Adrenal gland (tissue), 12 donors: ENCODE results near the gene MRPS2. TPM values are rescaled to one million over a fixed set of nuclear protein-coding genes. Genes with fewer than 3 reads are reported as not detected.
A peak's percentile ranks its signal among the peaks of the same experiment; 100 is the strongest.

Experiments
- DNase-seq, 7 donors: peaks; one replicate each; pipeline ENCODE4 v3.0.0-alpha.2; 2019 to 2020
- H3K27ac ChIP-seq, 5 donors: fragments of 200-600 bp; sonication (generic) in 4 of 5; 1 replicate in 3 of 5; 2 replicates in 2 of 5; pipeline versions ENCODE4 v1.5.1 to v1.8.0; 2016 to 2020; ENCODE audit warnings: mild to moderate bottlenecking in 1 of 5
- H3K27me3 ChIP-seq: fragments of 200-600 bp; 2 replicates; pipeline ENCODE4 v1.8.0; 2021
- H3K36me3 ChIP-seq, 2 donors: fragments of 200-600 bp; replicated peaks in 1 of 2; 1 replicate in 1 of 2; 2 replicates in 1 of 2; pipeline versions ENCODE4 v1.5.1 to v1.8.0; 2018 to 2022
- H3K4me1 ChIP-seq, 2 donors: fragments of 200-600 bp; replicated peaks in 1 of 2; 1 replicate in 1 of 2; 2 replicates in 1 of 2; pipeline versions ENCODE4 v1.5.1 to v1.8.0; 2018 to 2021
- H3K4me3 ChIP-seq, 4 donors: fragments of 200-600 bp; sonication (generic) in 3 of 4; one replicate each; pipeline ENCODE4 v1.5.1; 2016 to 2018
- H3K9me3 ChIP-seq, 3 donors: fragments of 200-600 bp; sonication (generic) in 1 of 3; replicated peaks in 1 of 3; 1 replicate in 2 of 3; 2 replicates in 1 of 3; pipeline versions ENCODE4 v1.5.1 to v1.8.0; 2016 to 2021
- POLR2A ChIP-seq, 2 donors: fragments of 450-650 bp; IDR thresholded peaks; one replicate each; pipeline ENCODE4 v1.6.1; 2017; ENCODE audit warnings: antibody characterized with exemption in 2 of 2, mild to moderate bottlenecking in 2 of 2, moderate library complexity in 1 of 2
- WGBS, 4 donors: extraction: QIAGEN DNeasy Blood & Tissue Kit in 2 of 4; methylation state at CpG; one replicate each; pipeline versions ENCODE4 v1.1.5 to v1.1.7; 2013 to 2017; 5-methylcytosine and 5-hydroxymethylcytosine counted together
- intact Hi-C, 2 donors: fragments of 100-400 bp; cut with DNase I; formaldehyde crosslinking; loops; one replicate each; pipeline versions ENCODE4 v1.14.1 to v1.15.0; 2022 to 2023
- polyA plus RNA-seq, 3 donors: library from polyadenylated mRNA; stranded (reverse); fragments of 200-250 nt in 2 of 3; fragments of 350-450 nt in 1 of 3; fragmentation: Illumina TruSeq in 1 of 3; extraction: RNeasy Lipid Tissue Mini Kit (QIAGEN cat#74804) in 1 of 3; gene quantifications; one replicate each; pipeline ENCODE4 v1.2.3, GENCODE V29; 2013 to 2014
- total RNA-seq, 9 donors: library from RNA; depleted of rRNA in 4 of 9; stranded (reverse); fragments of >200 nt in 4 of 9; fragments of 120-200 nt in 1 of 9; fragmentation: NEBNext Ultra II Directional in 1 of 9; extraction: Animal tissue kit (Norgen Biotek cat#: 25700) in 1 of 9; gene quantifications; one replicate each; pipeline versions ENCODE4 v1.1.0 to v1.2.4, GENCODE V29; 2013 to 2023
- TF ChIP-seq, protein P1 (sequence below), 6 experiments: fragments of 450-650 bp in 4 of 6; fragments of 200-600 bp in 2 of 6; sonication (generic) in 1 of 6; IDR thresholded peaks; 1 replicate in 5 of 6; 2 replicates in 1 of 6; pipeline versions ENCODE4 v1.5.1 to v1.8.0; 2016 to 2021; ENCODE audit warnings: antibody characterized with exemption in 6 of 6, mild to moderate bottlenecking in 2 of 6, moderate library complexity in 1 of 6
- donor health status: healthy with polysubstance abuse.
- donor health status: Bipolar disorder and iron deficiency.
- donor health status: DM: yes; HTN: yes; CAD: no.
- donor health status: DM: no; HTN: no; CAD: no.
- donor health status: DM: no; HTN: no; CAD: no.
- donor health status: DM: yes; HTN: yes; CAD: no.

MRPS2 gene
- total and polyA plus RNA-seq, 12 donors: 31.8 to 84.1 (median 59.8) TPM

DNA sequence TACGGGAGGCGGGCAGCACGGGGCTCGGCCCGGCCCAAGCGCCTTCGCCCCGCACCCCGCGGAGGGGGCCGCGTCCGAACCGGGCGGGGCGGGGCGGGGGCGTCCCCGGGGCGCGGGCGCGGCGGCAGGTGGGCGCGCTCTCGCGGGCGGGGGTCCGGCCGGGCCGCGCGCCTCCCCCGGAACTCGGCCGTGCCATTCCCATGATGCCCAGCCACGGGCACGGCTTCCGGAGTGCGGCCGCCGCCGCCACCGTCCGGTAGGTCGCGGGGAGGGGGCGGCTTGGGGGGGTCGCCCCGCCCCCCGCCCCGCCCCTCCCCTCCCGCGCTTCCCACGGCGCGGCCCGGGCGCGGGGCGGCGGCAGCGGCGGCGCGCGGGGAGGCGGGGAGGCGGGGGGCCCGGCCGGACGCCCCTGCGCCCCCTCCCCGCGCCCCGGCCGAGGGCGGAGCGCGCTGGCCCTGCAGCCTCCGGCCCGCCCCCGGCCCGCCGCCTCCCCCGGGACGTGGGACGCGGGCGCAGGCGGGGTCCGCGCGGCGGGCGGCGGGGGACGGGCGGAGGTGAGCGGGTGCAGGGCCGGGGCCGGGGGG is 20.9 kb upstream of the MRPS2 start, which contains the start of gene PPP1R26:
Gene PPP1R26 (plus strand): TSS at position 314 of the 584 bp plus-strand sequence. CDS start 4,729 bp downstream, outside the sequence.
- WGBS, 4 donors: 0 to 1% (median 1%) methylated on average over 5 to 68 of the region's 103 CpGs; no CpG with 5 or more reads in 1 of the 4 donors
- Histone ChIP-seq H3K36me3 (peaks cover 0 to 10% of the 10 kb centered on the region in 2 donors), H3K27me3 (no peaks in the 10 kb centered on the region), H3K27ac (peak within 1 kb of the TSS in 4 of 5 donors; percentile 66 to 93 (median 77)), H3K4me3 (peak within 1 kb of the TSS; percentile 21 to 90 (median 50)), H3K9me3 (no peaks in the 10 kb centered on the region), H3K4me1 (peaks cover 0 to 18% of the 10 kb centered on the region in 2 donors)
- TF ChIP-seq POLR2A (IDR thresholded peaks at IDR 0.05): no peak
- TF ChIP-seq, protein P1, sequence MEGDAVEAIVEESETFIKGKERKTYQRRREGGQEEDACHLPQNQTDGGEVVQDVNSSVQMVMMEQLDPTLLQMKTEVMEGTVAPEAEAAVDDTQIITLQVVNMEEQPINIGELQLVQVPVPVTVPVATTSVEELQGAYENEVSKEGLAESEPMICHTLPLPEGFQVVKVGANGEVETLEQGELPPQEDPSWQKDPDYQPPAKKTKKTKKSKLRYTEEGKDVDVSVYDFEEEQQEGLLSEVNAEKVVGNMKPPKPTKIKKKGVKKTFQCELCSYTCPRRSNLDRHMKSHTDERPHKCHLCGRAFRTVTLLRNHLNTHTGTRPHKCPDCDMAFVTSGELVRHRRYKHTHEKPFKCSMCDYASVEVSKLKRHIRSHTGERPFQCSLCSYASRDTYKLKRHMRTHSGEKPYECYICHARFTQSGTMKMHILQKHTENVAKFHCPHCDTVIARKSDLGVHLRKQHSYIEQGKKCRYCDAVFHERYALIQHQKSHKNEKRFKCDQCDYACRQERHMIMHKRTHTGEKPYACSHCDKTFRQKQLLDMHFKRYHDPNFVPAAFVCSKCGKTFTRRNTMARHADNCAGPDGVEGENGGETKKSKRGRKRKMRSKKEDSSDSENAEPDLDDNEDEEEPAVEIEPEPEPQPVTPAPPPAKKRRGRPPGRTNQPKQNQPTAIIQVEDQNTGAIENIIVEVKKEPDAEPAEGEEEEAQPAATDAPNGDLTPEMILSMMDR (IDR thresholded peaks at IDR 0.05): no peak
- DNase-seq: peak in 3 of 7 donors; percentile 35 to 52 (median 38)
- intact Hi-C loops: no loop called here

DNA sequence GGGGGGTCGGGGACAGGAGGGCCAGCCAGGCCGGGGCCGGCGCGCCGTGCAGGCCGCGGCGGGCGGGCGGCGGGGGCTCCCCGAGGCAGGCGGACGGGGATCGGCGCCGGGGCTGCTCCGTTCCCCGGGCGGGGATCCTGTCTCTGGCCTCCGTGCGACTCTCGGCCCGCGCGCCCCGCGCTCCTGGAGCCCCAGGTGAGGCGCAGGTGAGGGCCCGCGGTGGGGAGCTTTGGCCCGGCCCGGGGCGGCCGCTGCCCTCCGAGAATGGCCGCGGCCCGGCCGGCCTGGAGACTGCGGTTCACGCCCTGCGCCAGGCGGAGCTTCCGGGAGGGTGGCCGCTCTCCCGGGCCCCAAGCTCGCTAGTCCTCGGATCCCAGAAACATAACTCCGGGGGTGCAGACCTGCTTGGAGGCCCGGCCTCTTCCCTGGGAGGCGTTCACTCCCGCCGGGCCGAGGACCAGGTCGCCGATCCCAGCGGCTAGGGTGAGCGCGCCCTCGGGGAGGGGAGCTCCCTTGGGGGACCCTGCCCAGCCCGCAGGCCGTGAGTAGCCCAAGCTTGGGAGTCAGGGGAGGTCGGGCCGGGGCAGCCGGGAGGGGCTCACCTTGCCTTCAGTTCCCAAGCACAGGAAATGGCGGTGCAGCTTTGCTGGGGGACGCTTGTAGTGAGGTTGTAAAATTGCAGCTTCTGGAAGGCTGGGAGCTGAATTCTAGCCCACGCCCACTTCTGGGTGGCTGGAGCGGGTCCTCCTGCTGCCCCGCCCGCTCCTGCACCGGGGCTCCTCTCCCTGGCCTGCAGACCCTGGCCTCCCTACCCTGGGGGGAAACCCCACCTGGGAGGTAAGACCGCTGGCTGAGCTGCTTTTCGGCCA is 20.2 kb upstream of the MRPS2 start:
- DNase-seq: peak in 2 of 7 donors; percentile 28 to 42
- intact Hi-C loops: no loop called here
- Histone ChIP-seq H3K27ac (peak overlapping the region in 3 of 5 donors; percentile 34 to 93 (median 45)), H3K4me3 (peak overlapping the region; percentile 21 to 90 (median 50)), H3K27me3 (no peaks in the 10 kb centered on the region), H3K9me3 (no peaks in the 10 kb centered on the region), H3K36me3 (peaks cover 0 to 17% of the 10 kb centered on the region in 2 donors), H3K4me1 (peaks cover 0 to 18% of the 10 kb centered on the region in 2 donors)
- 0 to 1% (median 1%) methylated on average over 1 to 75 of the region's 76 CpGs for WGBS, 4 donors
- no peak for TF ChIP-seq POLR2A (IDR thresholded peaks at IDR 0.05)
- TF ChIP-seq, protein P1 (IDR thresholded peaks at IDR 0.05): no peak

DNA sequence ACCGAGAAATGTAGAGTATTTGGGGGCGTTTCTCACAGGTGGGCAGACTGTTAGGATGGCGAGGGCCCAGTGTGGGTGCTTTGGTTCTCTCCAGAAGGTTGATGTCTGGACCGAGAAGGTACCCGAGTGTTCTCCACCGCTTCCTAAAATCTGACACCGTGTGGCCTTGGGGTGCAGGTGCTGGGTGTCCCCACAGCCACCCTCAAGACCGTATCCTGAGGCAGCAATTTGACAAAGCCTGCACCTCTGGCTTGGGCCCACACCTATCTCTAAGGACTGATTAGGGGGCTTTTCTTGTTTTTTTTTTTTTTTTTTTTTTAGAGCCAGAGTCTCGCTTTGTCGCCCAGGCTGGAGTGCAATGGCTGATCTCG is 19.6 kb upstream of the MRPS2 start:
- H3K4me3 ChIP-seq: peak overlapping the region in 2 of 4 donors; percentile 27 to 90
- WGBS, 4 donors: 36 to 51% (median 45%) methylated on average over 10 to 11 of the region's 11 CpGs

More for the DNA sequence above, 19.6 kb upstream of the MRPS2 start:
- no peak for DNase-seq
- Histone ChIP-seq H3K9me3 (no peaks in the 10 kb centered on the region), H3K4me1 (peaks cover 0 to 18% of the 10 kb centered on the region in 2 donors), H3K36me3 (peaks cover 0 to 24% of the 10 kb centered on the region in 2 donors), H3K27me3 (no peaks in the 10 kb centered on the region), H3K27ac (no peak overlapping the region)
- intact Hi-C loops: no loop called here
- TF ChIP-seq POLR2A (IDR thresholded peaks at IDR 0.05): no peak
- TF ChIP-seq, protein P1 (IDR thresholded peaks at IDR 0.05): no peak
